Stimulated activated CD4-positive, alpha-beta T cell treated with anti-CD3 and anti-CD28 coated beads, Interleukin-12 subunit alpha, Interleukin-12 subunit beta, amount 100 ng/mL, for 48 hours (primary cell): Measurements from ENCODE around the gene TOP2A.
"Not testable (repeated sequence)": the region's sequence is repeated elsewhere in the genome, so short reads cannot be mapped to it uniquely, and the experiment has no call there.

Experiments used
- DNase-seq, 3 donors: peaks; one replicate each; pipeline ENCODE4 v3.0.0-alpha.2; 2020; ENCODE audit warnings: low read depth in 2 of 3, low spot score in 1 of 3

TOP2A gene

GRCh38 chr17:40376541-40376940 is 41.2 kb downstream of the TOP2A start:
- DNase-seq = peak in 1 of 3 donors; percentile 23

- not testable (repeated sequence) for DNase-seq
Measured at GRCh38 chr17:40375786-40376185, 41.9 kb downstream of the TOP2A start.

- DNase-seq = no peak
Measured at GRCh38 chr17:40374821-40375498, 42.7 kb downstream of the TOP2A start.

GRCh38 chr17:40373999-40374398 is 43.7 kb downstream of the TOP2A start:
- DNase-seq = no peak

- DNase-seq = peak in 1 of 3 donors; percentile 34
Measured at GRCh38 chr17:40373324-40373723, 44.4 kb downstream of the TOP2A start.

- DNase-seq = not testable (repeated sequence)
Measured at GRCh38 chr17:40372644-40373043, 45.1 kb downstream of the TOP2A start.

GRCh38 chr17:40372031-40372430 is 45.7 kb downstream of the TOP2A start:
- DNase-seq = no peak

- no peak for DNase-seq
Measured at GRCh38 chr17:40371261-40371929, 46.3 kb downstream of the TOP2A start.

GRCh38 chr17:40369923-40370322 is 47.8 kb downstream of the TOP2A start:
- no peak for DNase-seq

GRCh38 chr17:40367728-40368127 is 50.0 kb downstream of the TOP2A start:
- DNase-seq = not testable (repeated sequence)

GRCh38 chr17:40366861-40367518 is 50.7 kb downstream of the TOP2A start:
- DNase-seq = no peak

GRCh38 chr17:40366076-40366860 is 51.4 kb downstream of the TOP2A start:
- no peak for DNase-seq

GRCh38 chr17:40364906-40365305 is 52.8 kb downstream of the TOP2A start:
- DNase-seq = no peak

- no peak for DNase-seq
Measured at GRCh38 chr17:40364121-40364861, 53.4 kb downstream of the TOP2A start, which contains the start of gene GJD3. Gene GJD3 (minus strand): TSS chr17:40364737. CDS start chr17:40363815, 922 bp downstream.

- DNase-seq = no peak
Measured at GRCh38 chr17:40363111-40363827, 54.4 kb downstream of the TOP2A start.

- peak; percentile 78 to 84 (median 79) for DNase-seq
Measured at GRCh38 chr17:40362696-40363110, 55.0 kb downstream of the TOP2A start.

- DNase-seq = no peak
Measured at GRCh38 chr17:40361925-40362695, 55.6 kb downstream of the TOP2A start.

GRCh38 chr17:40361063-40361924 is 56.4 kb downstream of the TOP2A start:
- no peak for DNase-seq
